HEK293T (cell line): Measurements from ENCODE around the gene ACKR1.

ENCODE experiments used
- BHLHE40 ChIP-seq: fragments of 450-650 bp; IDR thresholded peaks from 2 replicates; pipeline ENCODE4 v1.6.1; 2016; ENCODE audit warnings: mild to moderate bottlenecking, moderate library complexity, borderline replicate concordance
- ELF4 ChIP-seq: fragments of 450-650 bp; IDR thresholded peaks from 2 replicates; pipeline ENCODE4 v1.6.1; 2017; ENCODE audit warnings: antibody characterized with exemption
- FOXM1 ChIP-seq: fragments of 450-650 bp; IDR thresholded peaks from 2 replicates; pipeline ENCODE4 v1.6.1; 2017; ENCODE audit warnings: mild to moderate bottlenecking, borderline replicate concordance
- SP1 ChIP-seq: fragments of 450-650 bp; IDR thresholded peaks from 2 replicates; pipeline ENCODE4 v1.6.1; 2017
- SUZ12 ChIP-seq: fragments of 450-650 bp; IDR thresholded peaks from 2 replicates; pipeline ENCODE4 v1.6.1; 2016; ENCODE audit warnings: mild to moderate bottlenecking
- TARDBP ChIP-seq: fragments of 450-650 bp; IDR thresholded peaks from 2 replicates; pipeline ENCODE4 v1.6.1; 2016
- ZNF384 ChIP-seq: fragments of 450-650 bp; IDR thresholded peaks from 2 replicates; pipeline ENCODE4 v1.6.1; 2016

DNA sequence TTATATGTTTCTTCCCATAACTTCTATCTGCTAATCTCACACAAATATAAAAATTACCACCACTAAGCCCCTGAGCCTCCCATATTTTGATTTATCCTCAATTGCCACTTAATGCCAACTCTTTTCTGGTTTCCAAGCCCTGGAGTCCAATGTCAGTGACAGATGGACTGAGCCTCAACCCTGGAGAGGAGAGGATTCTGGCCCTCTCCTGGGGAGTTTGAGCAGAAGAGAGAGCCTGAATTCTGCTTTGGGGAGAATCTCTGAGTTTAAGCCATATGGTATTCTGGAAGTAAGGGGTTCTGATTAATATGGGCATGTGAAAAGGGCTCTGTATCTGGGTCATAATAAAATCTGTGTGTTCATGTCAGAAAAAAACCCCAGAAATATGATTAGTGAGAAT lies 24.8 kb upstream of the ACKR1 start:
- no peak for TF ChIP-seq TARDBP
- TF ChIP-seq ELF4: no peak
- TF ChIP-seq ZNF384: no peak
- TF ChIP-seq SP1: no peak
- no peak for TF ChIP-seq BHLHE40
- TF ChIP-seq SUZ12: no peak
- no peak for TF ChIP-seq FOXM1
